ENCODE results near the gene PLXND1. TPM values are rescaled to one million over a fixed set of nuclear protein-coding genes. Genes with fewer than 3 reads are reported as not detected.
A peak's percentile ranks its signal among the peaks of the same experiment; 100 is the strongest.

The PLXND1 gene
- total RNA-seq, 2 donors from 2014 or later = 6.2 to 7.4 TPM

- Mint-ChIP-seq H3K27me3 (no peaks in the 10 kb centered on the region), H3K27ac (no peak overlapping the region), H3K36me3 (ENCODE audit: low read depth) (no peaks in the 10 kb centered on the region), H3K4me3 (peak overlapping the region; percentile 21), H3K9me3 (no peaks in the 10 kb centered on the region), H3K4me1 (peaks cover 6% of the 10 kb centered on the region)
- ATAC-seq (replicated peaks) = peak; percentile 13
Observed at GRCh38 chr3:129577925-129578786, 28.3 kb downstream of the PLXND1 start.

GRCh38 chr3:129577366-129577765 lies 29.1 kb downstream of the PLXND1 start:
- ATAC-seq (replicated peaks) = no peak

GRCh38 chr3:129576514-129577352 lies 29.7 kb downstream of the PLXND1 start:
- H3K36me3 Mint-ChIP-seq (ENCODE audit: low read depth) = no peaks in the 10 kb centered on the region
- no peaks in the 10 kb centered on the region for H3K9me3 Mint-ChIP-seq
- no peaks in the 10 kb centered on the region for H3K27me3 Mint-ChIP-seq
- H3K27ac Mint-ChIP-seq = peak overlapping the region; percentile 77
- peaks cover 6% of the 10 kb centered on the region for H3K4me1 Mint-ChIP-seq
- peak overlapping the region; percentile 58 for H3K4me3 Mint-ChIP-seq
- peak; percentile 84 for ATAC-seq (replicated peaks)

More at GRCh38 chr3:129577366-129577765, 29.1 kb downstream of the PLXND1 start:
- H3K36me3 Mint-ChIP-seq (ENCODE audit: low read depth) = no peaks in the 10 kb centered on the region
- H3K4me1 Mint-ChIP-seq = peaks cover 6% of the 10 kb centered on the region
- no peaks in the 10 kb centered on the region for H3K9me3 Mint-ChIP-seq
- no peaks in the 10 kb centered on the region for H3K27me3 Mint-ChIP-seq
- no peak overlapping the region for H3K27ac Mint-ChIP-seq
- H3K4me3 Mint-ChIP-seq = peak overlapping the region; percentile 58

GRCh38 chr3:129575997-129576384 lies 30.5 kb downstream of the PLXND1 start:
- Mint-ChIP-seq H3K27ac (peak overlapping the region; percentile 77), H3K4me3 (peak overlapping the region; percentile 58), H3K4me1 (peaks cover 6% of the 10 kb centered on the region), H3K36me3 (ENCODE audit: low read depth) (no peaks in the 10 kb centered on the region), H3K9me3 (no peaks in the 10 kb centered on the region), H3K27me3 (no peaks in the 10 kb centered on the region)
- ATAC-seq (replicated peaks) = no peak

- Mint-ChIP-seq H3K9me3 (no peaks in the 10 kb centered on the region), H3K27me3 (no peaks in the 10 kb centered on the region), H3K4me1 (peaks cover 6% of the 10 kb centered on the region), H3K27ac (peak overlapping the region; percentile 77), H3K4me3 (peak overlapping the region; percentile 58), H3K36me3 (ENCODE audit: low read depth) (no peaks in the 10 kb centered on the region)
- ATAC-seq (replicated peaks) = no peak
Observed at GRCh38 chr3:129575233-129575996, 31.1 kb downstream of the PLXND1 start.

GRCh38 chr3:129574206-129574605 lies 32.3 kb downstream of the PLXND1 start:
- Mint-ChIP-seq H3K9me3 (no peaks in the 10 kb centered on the region), H3K27ac (no peak overlapping the region), H3K27me3 (no peaks in the 10 kb centered on the region), H3K4me1 (peaks cover 6% of the 10 kb centered on the region), H3K36me3 (ENCODE audit: low read depth) (no peaks in the 10 kb centered on the region), H3K4me3 (no peak overlapping the region)
- ATAC-seq (replicated peaks) = no peak

GRCh38 chr3:129573493-129573892 lies 33.0 kb downstream of the PLXND1 start:
- Mint-ChIP-seq H3K4me1 (peaks cover 6% of the 10 kb centered on the region), H3K9me3 (no peaks in the 10 kb centered on the region), H3K27me3 (no peaks in the 10 kb centered on the region), H3K4me3 (no peak overlapping the region), H3K36me3 (ENCODE audit: low read depth) (no peaks in the 10 kb centered on the region), H3K27ac (peak overlapping the region; percentile 67)
- ATAC-seq (replicated peaks) = no peak

GRCh38 chr3:129572603-129573002 lies 33.9 kb downstream of the PLXND1 start:
- Mint-ChIP-seq H3K27ac (no peak overlapping the region), H3K4me1 (peaks cover 6% of the 10 kb centered on the region), H3K9me3 (no peaks in the 10 kb centered on the region), H3K27me3 (no peaks in the 10 kb centered on the region), H3K36me3 (ENCODE audit: low read depth) (no peaks in the 10 kb centered on the region), H3K4me3 (no peak overlapping the region)
- no peak for ATAC-seq (replicated peaks)

GRCh38 chr3:129571605-129572547 lies 34.6 kb downstream of the PLXND1 start:
- H3K27ac Mint-ChIP-seq = peak overlapping the region; percentile 8
- H3K36me3 Mint-ChIP-seq (ENCODE audit: low read depth) = no peaks in the 10 kb centered on the region
- no peaks in the 10 kb centered on the region for H3K27me3 Mint-ChIP-seq
- peaks cover 6% of the 10 kb centered on the region for H3K4me1 Mint-ChIP-seq
- no peaks in the 10 kb centered on the region for H3K9me3 Mint-ChIP-seq
- ATAC-seq (replicated peaks) = no peak
- no peak overlapping the region for H3K4me3 Mint-ChIP-seq

GRCh38 chr3:129569856-129570255 lies 36.6 kb downstream of the PLXND1 start:
- ATAC-seq (replicated peaks) = no peak
- no peaks in the 10 kb centered on the region for H3K36me3 Mint-ChIP-seq (ENCODE audit: low read depth)
- H3K27ac Mint-ChIP-seq = no peak overlapping the region
- H3K4me3 Mint-ChIP-seq = no peak overlapping the region
- H3K4me1 Mint-ChIP-seq = no peaks in the 10 kb centered on the region
- H3K9me3 Mint-ChIP-seq = no peaks in the 10 kb centered on the region
- H3K27me3 Mint-ChIP-seq = no peaks in the 10 kb centered on the region

- no peak overlapping the region for H3K27ac Mint-ChIP-seq
- H3K9me3 Mint-ChIP-seq = no peaks in the 10 kb centered on the region
- no peak for ATAC-seq (replicated peaks)
- no peaks in the 10 kb centered on the region for H3K27me3 Mint-ChIP-seq
- H3K4me3 Mint-ChIP-seq = no peak overlapping the region
- H3K4me1 Mint-ChIP-seq = no peaks in the 10 kb centered on the region
- H3K36me3 Mint-ChIP-seq (ENCODE audit: low read depth) = no peaks in the 10 kb centered on the region
Observed at GRCh38 chr3:129567939-129568338, 38.5 kb downstream of the PLXND1 start.

GRCh38 chr3:129567176-129567705 lies 39.2 kb downstream of the PLXND1 start:
- Mint-ChIP-seq H3K36me3 (ENCODE audit: low read depth) (no peaks in the 10 kb centered on the region), H3K27ac (no peak overlapping the region), H3K9me3 (no peaks in the 10 kb centered on the region), H3K4me3 (no peak overlapping the region), H3K27me3 (no peaks in the 10 kb centered on the region), H3K4me1 (no peaks in the 10 kb centered on the region)
- no peak for ATAC-seq (replicated peaks)

GRCh38 chr3:129565902-129566301 lies 40.6 kb downstream of the PLXND1 start:
- peaks cover under 1% of the 10 kb centered on the region for H3K4me1 Mint-ChIP-seq
- H3K4me3 Mint-ChIP-seq = no peak overlapping the region
- H3K36me3 Mint-ChIP-seq (ENCODE audit: low read depth) = no peaks in the 10 kb centered on the region
- H3K27ac Mint-ChIP-seq = no peak overlapping the region
- no peak for ATAC-seq (replicated peaks)
- H3K9me3 Mint-ChIP-seq = no peaks in the 10 kb centered on the region
- H3K27me3 Mint-ChIP-seq = no peaks in the 10 kb centered on the region
